Mammary epithelial cell (primary cell): ENCODE results near the gene CD300LF.

Experiments
- CTCF ChIP-seq, 2 donors: IDR thresholded peaks in 1 of 2; conservative IDR thresholded peaks in 1 of 2; 2 replicates each; pipeline ENCODE4 v1.5.1; 2011 to 2012; ENCODE audit warnings: inconsistent platforms in 2 of 2, low read length in 2 of 2, mild to moderate bottlenecking in 2 of 2, control low read depth in 1 of 2, low read depth in 1 of 2; ENCODE audit not compliant: insufficient read depth in 1 of 2; ENCODE audit errors: extremely low read depth in 1 of 2
- EZH2 ChIP-seq: IDR thresholded peaks from 2 replicates; pipeline ENCODE4 v1.6.1; 2012; ENCODE audit warnings: low read length, inconsistent platforms, borderline replicate concordance

GRCh38 chr17:74746922-74747321 lies 34.2 kb upstream of the CD300LF start:
- no peak for TF ChIP-seq EZH2
- TF ChIP-seq CTCF (conservative IDR thresholded peaks at IDR 0.05 in 1 of 2, IDR thresholded peaks at IDR 0.05 in 1 of 2; ENCODE audit: extremely low read depth in 1 of 2, insufficient read depth in 1 of 2, low read depth in 1 of 2, low read length in 2 of 2): no peak
